ENCODE data around the gene LSAMP.

Gene LSAMP

DNA sequence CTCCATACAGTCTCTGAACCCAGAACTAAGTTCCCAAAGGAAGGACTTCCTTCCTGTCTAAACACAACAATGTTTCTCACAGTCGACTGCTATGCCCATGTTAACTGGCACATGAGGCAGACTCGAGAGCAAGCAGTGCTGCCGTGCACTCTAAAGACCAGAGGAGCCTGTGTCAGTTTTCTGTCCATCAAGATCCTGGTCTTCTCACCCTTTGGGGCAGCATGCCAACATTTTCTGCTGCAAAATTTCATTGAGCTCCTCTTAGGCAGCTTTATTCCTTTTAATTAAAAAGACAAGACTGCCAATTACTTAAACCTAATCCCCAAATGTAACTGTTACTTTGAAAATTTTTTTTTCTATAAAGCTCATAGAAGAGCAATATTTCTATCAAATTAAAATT is 616.9 kb downstream of the LSAMP start:
- H3K27me3 ChIP-seq (ENCODE audit: control insufficient read depth in 1 of 2, insufficient read depth in 1 of 2, low read length in 2 of 2), result no peaks in the 10 kb centered on the region
- no peak for DNase-seq
- WGBS, result 74% methylated on average over 3 of the region's 3 CpGs
- H2AK5ac ChIP-seq (ENCODE audit: low read length, severe bottlenecking), result no peak overlapping the region
- H4K91ac ChIP-seq (ENCODE audit: low read length), result no peak overlapping the region
- no peak overlapping the region for H2BK12ac ChIP-seq (ENCODE audit: low read length in 2 of 2)
- H4K8ac ChIP-seq (ENCODE audit: low read length), result no peak overlapping the region
- H2BK120ac ChIP-seq (ENCODE audit: low read depth, low read length), result no peak overlapping the region
- no peaks in the 10 kb centered on the region for H3K9me3 ChIP-seq (ENCODE audit: control insufficient read depth, low read length)
- no peak overlapping the region for H3K4me2 ChIP-seq (ENCODE audit: low read length, poor library complexity, severe bottlenecking)
- H2AFZ ChIP-seq (ENCODE audit: low read depth, low read length), result no peak overlapping the region
- H3K79me1 ChIP-seq (replicated peaks; ENCODE audit: low read length, poor library complexity, severe bottlenecking), result no peaks in the 10 kb centered on the region
- H3K4ac ChIP-seq (ENCODE audit: low read depth in 1 of 2, low read length in 2 of 2), result no peak overlapping the region
- H3K18ac ChIP-seq (ENCODE audit: low read depth in 1 of 2, low read length in 2 of 2), result no peak overlapping the region
- H2BK15ac ChIP-seq (ENCODE audit: low read depth, poor library complexity, severe bottlenecking), result no peak overlapping the region
- no peak overlapping the region for H3K4me3 ChIP-seq (ENCODE audit: insufficient read depth in 1 of 2, low read depth in 1 of 2, low read length in 2 of 2)
- no peak overlapping the region for H3K9ac ChIP-seq (ENCODE audit: low read length)
- no peak overlapping the region for H2BK5ac ChIP-seq (ENCODE audit: low read depth, low read length, poor library complexity, severe bottlenecking)
- H3K36me3 ChIP-seq (ENCODE audit: control insufficient read depth in 1 of 2, insufficient read depth in 2 of 2, low read depth in 1 of 2, low read length in 2 of 2), result no peaks in the 10 kb centered on the region
- no peak overlapping the region for H3K14ac ChIP-seq (ENCODE audit: low read length in 2 of 2)
- H3K27ac ChIP-seq (ENCODE audit: low read length, poor library complexity, severe bottlenecking), result no peak overlapping the region
- no peak overlapping the region for H3K23ac ChIP-seq (ENCODE audit: low read length in 2 of 2)
- no peaks in the 10 kb centered on the region for H3K4me1 ChIP-seq (ENCODE audit: control insufficient read depth, insufficient read depth, low read depth, low read length)

DNA sequence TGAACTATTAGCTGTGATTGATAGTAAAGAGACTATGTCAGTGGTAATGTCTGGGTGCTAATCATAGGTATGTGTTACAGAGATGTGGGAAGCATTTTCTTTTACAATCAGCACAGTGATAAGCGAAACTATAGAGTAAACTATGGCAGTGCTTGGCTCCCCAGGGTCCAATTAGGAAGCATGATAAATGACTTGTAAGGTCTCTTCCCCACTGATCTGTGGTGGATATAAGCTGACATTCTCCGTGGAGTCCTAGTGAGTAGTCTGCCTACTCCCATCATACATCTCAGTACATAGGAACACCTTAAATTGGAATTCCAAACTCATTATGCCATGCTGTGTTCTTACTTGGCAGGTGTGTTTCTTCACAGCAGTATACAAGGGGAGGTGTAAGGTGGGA is 617.8 kb downstream of the LSAMP start:
- no peak for DNase-seq
- Histone ChIP-seq H3K9ac (ENCODE audit: low read length) (no peak overlapping the region), H3K79me1 (replicated peaks; ENCODE audit: low read length, poor library complexity, severe bottlenecking) (no peaks in the 10 kb centered on the region), H3K18ac (ENCODE audit: low read depth in 1 of 2, low read length in 2 of 2) (no peak overlapping the region), H3K4me2 (ENCODE audit: low read length, poor library complexity, severe bottlenecking) (no peak overlapping the region), H2BK120ac (ENCODE audit: low read depth, low read length) (no peak overlapping the region), H3K4ac (ENCODE audit: low read depth in 1 of 2, low read length in 2 of 2) (no peak overlapping the region), H3K27me3 (ENCODE audit: control insufficient read depth in 1 of 2, insufficient read depth in 1 of 2, low read length in 2 of 2) (no peaks in the 10 kb centered on the region), H3K9me3 (ENCODE audit: control insufficient read depth, low read length) (no peaks in the 10 kb centered on the region), H3K27ac (ENCODE audit: low read length, poor library complexity, severe bottlenecking) (no peak overlapping the region), H3K23ac (ENCODE audit: low read length in 2 of 2) (no peak overlapping the region), H4K8ac (ENCODE audit: low read length) (no peak overlapping the region), H2BK15ac (ENCODE audit: low read depth, poor library complexity, severe bottlenecking) (no peak overlapping the region), H4K91ac (ENCODE audit: low read length) (no peak overlapping the region), H2BK12ac (ENCODE audit: low read length in 2 of 2) (no peak overlapping the region), H2AFZ (ENCODE audit: low read depth, low read length) (no peak overlapping the region), H3K4me1 (ENCODE audit: control insufficient read depth, insufficient read depth, low read depth, low read length) (no peaks in the 10 kb centered on the region), H3K4me3 (ENCODE audit: insufficient read depth in 1 of 2, low read depth in 1 of 2, low read length in 2 of 2) (no peak overlapping the region), H2AK5ac (ENCODE audit: low read length, severe bottlenecking) (no peak overlapping the region), H3K14ac (ENCODE audit: low read length in 2 of 2) (no peak overlapping the region), H2BK5ac (ENCODE audit: low read depth, low read length, poor library complexity, severe bottlenecking) (no peak overlapping the region), H3K36me3 (ENCODE audit: control insufficient read depth in 1 of 2, insufficient read depth in 2 of 2, low read depth in 1 of 2, low read length in 2 of 2) (no peaks in the 10 kb centered on the region)
- 100% methylated on average over 1 of the region's 2 CpGs for WGBS

DNA sequence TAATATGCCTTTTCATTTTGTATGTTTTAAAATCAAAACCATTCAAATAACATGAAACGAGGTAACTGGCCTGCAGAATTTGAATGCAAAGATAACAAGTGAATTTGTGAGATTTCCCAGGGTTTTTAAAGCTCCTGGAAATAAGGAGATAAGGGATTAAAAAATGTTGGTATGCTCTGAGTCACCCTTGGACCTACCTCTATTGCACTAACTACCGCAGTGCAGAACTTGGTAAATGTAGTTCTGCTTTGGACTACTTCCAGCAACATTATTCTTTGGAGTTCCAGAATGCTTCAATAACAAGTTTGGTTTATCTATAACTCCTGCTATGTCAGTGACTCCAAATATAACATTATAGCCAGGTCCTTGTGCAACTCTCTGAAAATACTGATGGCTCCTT is 620.2 kb downstream of the LSAMP start:
- H3K4me3 ChIP-seq (ENCODE audit: insufficient read depth in 1 of 2, low read depth in 1 of 2, low read length in 2 of 2), result no peak overlapping the region
- no peak for DNase-seq
- no peak overlapping the region for H3K18ac ChIP-seq (ENCODE audit: low read depth in 1 of 2, low read length in 2 of 2)
- H3K4me1 ChIP-seq (ENCODE audit: control insufficient read depth, insufficient read depth, low read depth, low read length), result no peaks in the 10 kb centered on the region
- H3K4me2 ChIP-seq (ENCODE audit: low read length, poor library complexity, severe bottlenecking), result no peak overlapping the region
- no peaks in the 10 kb centered on the region for H3K36me3 ChIP-seq (ENCODE audit: control insufficient read depth in 1 of 2, insufficient read depth in 2 of 2, low read depth in 1 of 2, low read length in 2 of 2)
- no peak overlapping the region for H2BK15ac ChIP-seq (ENCODE audit: low read depth, poor library complexity, severe bottlenecking)
- H2AFZ ChIP-seq (ENCODE audit: low read depth, low read length), result no peak overlapping the region
- no peak overlapping the region for H3K9ac ChIP-seq (ENCODE audit: low read length)
- H4K91ac ChIP-seq (ENCODE audit: low read length), result no peak overlapping the region
- H2BK120ac ChIP-seq (ENCODE audit: low read depth, low read length), result no peak overlapping the region
- 88% methylated on average over 2 of the region's 2 CpGs for whole genome bisulfite sequencing
- no peak overlapping the region for H3K14ac ChIP-seq (ENCODE audit: low read length in 2 of 2)
- H2AK5ac ChIP-seq (ENCODE audit: low read length, severe bottlenecking), result no peak overlapping the region
- H2BK5ac ChIP-seq (ENCODE audit: low read depth, low read length, poor library complexity, severe bottlenecking), result no peak overlapping the region
- no peak overlapping the region for H3K23ac ChIP-seq (ENCODE audit: low read length in 2 of 2)
- no peaks in the 10 kb centered on the region for H3K79me1 ChIP-seq (replicated peaks; ENCODE audit: low read length, poor library complexity, severe bottlenecking)
- H3K9me3 ChIP-seq (ENCODE audit: control insufficient read depth, low read length), result no peaks in the 10 kb centered on the region
- H3K4ac ChIP-seq (ENCODE audit: low read depth in 1 of 2, low read length in 2 of 2), result no peak overlapping the region
- no peak overlapping the region for H2BK12ac ChIP-seq (ENCODE audit: low read length in 2 of 2)
- no peaks in the 10 kb centered on the region for H3K27me3 ChIP-seq (ENCODE audit: control insufficient read depth in 1 of 2, insufficient read depth in 1 of 2, low read length in 2 of 2)
- H3K27ac ChIP-seq (ENCODE audit: low read length, poor library complexity, severe bottlenecking), result no peak overlapping the region
- H4K8ac ChIP-seq (ENCODE audit: low read length), result no peak overlapping the region

DNA sequence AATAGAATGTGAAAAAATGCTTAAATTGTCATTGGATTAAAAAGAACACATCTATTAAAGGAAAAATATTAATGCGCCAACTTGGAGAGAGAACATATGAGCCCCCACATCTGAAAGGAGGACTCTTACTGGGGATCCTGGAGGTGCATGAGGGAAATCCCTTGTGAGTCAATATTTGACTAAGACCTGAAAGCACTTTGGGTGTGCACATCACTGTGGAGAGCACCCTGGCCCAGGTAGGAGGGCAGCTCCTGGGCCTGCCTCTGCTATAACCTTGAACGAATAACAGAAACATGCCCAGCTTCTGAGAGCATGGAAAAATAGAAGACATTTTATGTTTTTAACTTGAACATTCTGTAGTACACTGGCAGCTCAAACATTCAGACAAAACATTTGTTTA is 622.2 kb downstream of the LSAMP start:
- no peak overlapping the region for H3K27ac ChIP-seq (ENCODE audit: low read length, poor library complexity, severe bottlenecking)
- no peaks in the 10 kb centered on the region for H3K79me1 ChIP-seq (replicated peaks; ENCODE audit: low read length, poor library complexity, severe bottlenecking)
- no peaks in the 10 kb centered on the region for H3K4me1 ChIP-seq (ENCODE audit: control insufficient read depth, insufficient read depth, low read depth, low read length)
- H3K4ac ChIP-seq (ENCODE audit: low read depth in 1 of 2, low read length in 2 of 2), result no peak overlapping the region
- H3K18ac ChIP-seq (ENCODE audit: low read depth in 1 of 2, low read length in 2 of 2), result no peak overlapping the region
- H3K9ac ChIP-seq (ENCODE audit: low read length), result no peak overlapping the region
- WGBS, result 96% methylated on average over 1 of the region's 2 CpGs
- no peak overlapping the region for H3K4me3 ChIP-seq (ENCODE audit: insufficient read depth in 1 of 2, low read depth in 1 of 2, low read length in 2 of 2)
- no peak for DNase-seq
- no peaks in the 10 kb centered on the region for H3K27me3 ChIP-seq (ENCODE audit: control insufficient read depth in 1 of 2, insufficient read depth in 1 of 2, low read length in 2 of 2)
- H2AK5ac ChIP-seq (ENCODE audit: low read length, severe bottlenecking), result no peak overlapping the region
- no peak overlapping the region for H2AFZ ChIP-seq (ENCODE audit: low read depth, low read length)
- no peak overlapping the region for H2BK15ac ChIP-seq (ENCODE audit: low read depth, poor library complexity, severe bottlenecking)
- H2BK5ac ChIP-seq (ENCODE audit: low read depth, low read length, poor library complexity, severe bottlenecking), result no peak overlapping the region
- H3K4me2 ChIP-seq (ENCODE audit: low read length, poor library complexity, severe bottlenecking), result no peak overlapping the region
- no peak overlapping the region for H3K14ac ChIP-seq (ENCODE audit: low read length in 2 of 2)
- no peak overlapping the region for H4K8ac ChIP-seq (ENCODE audit: low read length)
- no peak overlapping the region for H3K23ac ChIP-seq (ENCODE audit: low read length in 2 of 2)
- no peak overlapping the region for H4K91ac ChIP-seq (ENCODE audit: low read length)
- H2BK120ac ChIP-seq (ENCODE audit: low read depth, low read length), result no peak overlapping the region
- no peaks in the 10 kb centered on the region for H3K9me3 ChIP-seq (ENCODE audit: control insufficient read depth, low read length)
- H3K36me3 ChIP-seq (ENCODE audit: control insufficient read depth in 1 of 2, insufficient read depth in 2 of 2, low read depth in 1 of 2, low read length in 2 of 2), result no peaks in the 10 kb centered on the region
- H2BK12ac ChIP-seq (ENCODE audit: low read length in 2 of 2), result no peak overlapping the region

Measured in mesenchymal stem cell (in vitro differentiated cells and primary cell).